ENCODE data around the gene TMEM182.

- TF ChIP-seq POLR2A (IDR thresholded peaks at IDR 0.05) (no peak), CTCF (IDR thresholded peaks at IDR 0.05) (no peak), POLR2AphosphoS5 (IDR thresholded peaks at IDR 0.05) (no peak)
Measured at GRCh38 chr2:102798181-102798580, 36.4 kb downstream of the TMEM182 start.
